ENCODE data around the gene DPH3.

DPH3 gene

DNA sequence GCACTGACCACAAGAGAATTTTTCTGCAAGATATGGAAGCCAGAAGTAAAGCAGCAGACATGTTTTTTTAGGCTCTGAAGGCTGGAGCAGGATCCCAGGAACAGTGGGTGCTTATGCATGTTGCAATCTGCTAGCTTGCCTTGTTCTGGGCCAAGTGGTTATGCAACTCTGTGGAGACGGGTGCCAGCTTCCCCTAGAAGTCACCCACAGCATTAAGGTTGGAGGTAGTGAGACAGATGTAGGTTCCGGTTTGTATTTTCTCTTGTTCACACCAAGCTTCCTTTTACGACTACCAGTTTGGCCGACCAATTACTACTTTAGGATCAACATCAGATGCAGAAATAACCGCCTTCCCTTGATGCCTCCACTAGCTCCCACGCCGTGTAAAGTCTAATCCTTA, 11.1 kb downstream of the DPH3 start:
- DNase-seq = no peak

DNA sequence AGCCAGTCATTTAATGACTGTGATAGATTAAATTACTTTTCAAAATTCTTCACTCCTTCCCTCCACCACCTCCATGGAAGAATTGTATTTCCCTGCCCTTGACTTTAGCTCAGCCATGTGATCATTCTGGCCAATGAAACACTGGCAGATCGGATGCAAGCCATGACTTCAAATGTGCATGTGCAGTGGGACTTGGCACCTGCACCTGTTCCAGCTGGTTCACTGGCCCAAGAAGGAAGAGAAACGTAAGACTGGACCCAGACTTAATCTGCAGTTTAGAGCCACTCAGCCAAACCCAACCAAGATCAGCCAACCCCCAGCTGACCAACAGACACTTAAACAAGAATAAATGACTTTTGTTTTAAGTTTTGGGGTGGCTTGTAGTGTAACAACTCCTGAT, 11.8 kb downstream of the DPH3 start:
- DNase-seq = no peak

DNA sequence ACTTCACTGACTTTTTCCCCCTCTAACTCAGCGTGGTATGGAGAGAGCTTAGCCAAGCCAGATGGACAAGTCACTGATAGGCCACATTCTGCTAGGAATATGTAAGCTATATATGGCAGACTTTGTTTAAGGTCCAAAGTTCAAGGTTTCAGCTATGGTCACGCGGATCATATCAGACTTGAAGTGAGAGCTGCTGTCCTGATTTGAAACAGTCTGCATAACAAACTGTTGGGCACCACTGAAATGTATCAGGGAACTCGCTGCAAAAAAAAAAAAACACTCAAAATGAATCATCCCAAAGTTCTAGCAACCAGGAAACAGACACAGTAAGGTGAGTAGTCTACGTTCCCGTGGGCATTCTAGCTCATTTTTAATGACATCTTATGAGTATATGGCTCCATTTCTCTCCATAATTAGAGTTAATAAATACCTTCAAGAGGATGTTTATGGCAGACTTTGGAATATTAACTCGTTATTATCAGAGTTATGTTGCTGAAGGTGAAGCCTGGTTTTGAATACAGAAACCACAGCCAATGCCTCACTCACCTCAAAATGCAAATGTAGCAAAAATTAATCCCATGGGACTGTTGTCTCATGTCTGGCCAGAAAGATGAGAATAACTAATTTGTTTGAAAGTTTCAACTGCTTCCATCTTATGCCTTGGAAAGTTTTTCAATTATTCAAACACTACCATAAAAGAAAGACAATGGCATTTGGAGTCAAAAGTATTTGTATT, 12.3 kb downstream of the DPH3 start:
- DNase-seq = no peak

DNA sequence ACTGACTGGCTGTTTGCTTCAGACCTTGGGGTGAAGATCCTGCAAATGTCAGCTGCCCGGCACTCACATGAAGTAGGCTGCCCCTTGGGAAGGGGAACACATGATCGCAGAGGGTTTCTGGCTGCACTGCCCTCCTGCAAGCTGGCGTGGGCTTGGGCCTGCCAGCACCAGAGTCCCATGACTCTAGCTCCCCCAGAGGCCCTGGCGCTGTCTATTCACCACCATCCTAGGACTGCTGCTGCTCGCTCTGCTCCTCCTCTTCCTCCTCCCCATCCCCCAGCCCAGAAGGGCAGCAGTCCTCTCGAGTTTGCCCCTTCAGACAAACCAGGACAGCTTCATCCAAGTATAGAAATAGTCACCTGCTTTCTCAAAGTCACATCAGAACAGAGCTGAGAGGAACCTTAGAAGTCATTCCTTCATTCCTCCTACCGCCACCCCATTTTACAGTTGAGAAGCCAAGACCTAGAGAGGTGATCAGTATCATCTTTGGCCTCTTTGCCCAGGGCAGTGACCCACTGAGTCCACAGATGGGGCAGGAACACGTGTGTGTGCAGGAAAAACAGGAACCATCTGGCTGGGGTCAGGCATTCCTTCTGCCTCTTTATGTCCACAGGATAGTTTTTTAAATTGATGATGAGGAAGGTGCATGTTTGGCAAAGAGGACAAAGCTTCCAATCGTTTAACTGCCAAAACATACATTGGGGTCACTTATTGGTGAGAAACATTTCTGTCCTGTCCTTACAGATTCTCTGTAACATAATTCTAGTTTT, 13.2 kb downstream of the DPH3 start:
- no peak for DNase-seq

DNA sequence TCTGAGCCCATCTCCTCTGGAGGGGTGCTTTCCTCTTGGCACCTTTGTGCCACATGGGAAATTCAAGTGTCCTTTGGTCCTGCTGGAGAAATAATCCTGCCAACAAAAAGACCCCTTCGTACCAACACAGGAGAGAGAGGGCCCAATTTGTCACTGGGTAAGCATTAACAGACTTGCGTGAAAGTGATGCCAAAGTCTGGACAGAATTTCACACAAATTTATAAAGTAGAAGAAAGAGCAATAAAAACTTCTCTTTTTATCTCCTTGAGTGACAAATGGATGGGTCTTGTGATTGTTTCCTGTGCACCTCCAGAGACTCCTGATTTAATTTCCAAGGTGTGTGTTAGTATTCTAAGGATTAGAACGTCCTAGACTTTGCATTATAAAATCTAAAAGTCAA, 14.9 kb downstream of the DPH3 start:
- DNase-seq = no peak

DNA sequence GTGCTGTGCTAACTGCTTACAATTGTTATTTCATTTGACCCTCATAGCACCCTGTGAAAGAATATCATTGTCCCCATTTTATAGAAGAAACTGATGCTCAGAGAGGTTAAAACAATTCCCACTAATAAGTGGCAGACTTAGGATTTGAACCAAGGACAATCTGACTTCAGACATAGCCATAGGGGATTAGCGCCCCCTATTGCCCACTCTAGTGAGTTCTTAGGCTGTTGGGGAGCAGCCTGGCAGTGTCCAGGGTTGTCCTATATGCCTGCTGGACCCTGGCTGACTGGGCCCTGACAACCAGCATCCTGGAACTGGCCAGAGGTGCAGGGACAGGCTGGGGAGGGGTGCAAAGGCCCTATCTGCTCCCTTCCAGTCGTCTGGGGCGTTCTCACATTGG, 15.4 kb downstream of the DPH3 start:
- DNase-seq = peak; percentile 53

DNA sequence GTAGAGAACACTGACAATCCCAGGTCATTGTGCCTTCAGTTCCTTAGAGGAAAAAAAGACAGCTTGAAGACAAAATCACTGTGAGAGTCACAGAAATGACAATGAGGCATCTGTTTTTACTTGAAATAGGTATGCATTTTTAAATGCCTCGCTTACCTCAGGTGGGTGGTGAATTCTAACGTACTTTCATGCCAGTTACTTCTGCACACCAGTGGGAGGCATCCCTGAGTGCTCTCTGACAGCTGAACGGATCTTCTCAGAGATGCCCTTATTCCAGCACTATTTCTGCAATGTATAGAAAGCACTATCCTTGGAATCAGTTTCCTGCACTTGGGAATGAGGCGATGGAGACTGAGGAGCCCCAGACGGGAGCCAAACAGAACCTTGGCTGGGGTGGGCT, 16.2 kb downstream of the DPH3 start:
- no peak for DNase-seq

DNA sequence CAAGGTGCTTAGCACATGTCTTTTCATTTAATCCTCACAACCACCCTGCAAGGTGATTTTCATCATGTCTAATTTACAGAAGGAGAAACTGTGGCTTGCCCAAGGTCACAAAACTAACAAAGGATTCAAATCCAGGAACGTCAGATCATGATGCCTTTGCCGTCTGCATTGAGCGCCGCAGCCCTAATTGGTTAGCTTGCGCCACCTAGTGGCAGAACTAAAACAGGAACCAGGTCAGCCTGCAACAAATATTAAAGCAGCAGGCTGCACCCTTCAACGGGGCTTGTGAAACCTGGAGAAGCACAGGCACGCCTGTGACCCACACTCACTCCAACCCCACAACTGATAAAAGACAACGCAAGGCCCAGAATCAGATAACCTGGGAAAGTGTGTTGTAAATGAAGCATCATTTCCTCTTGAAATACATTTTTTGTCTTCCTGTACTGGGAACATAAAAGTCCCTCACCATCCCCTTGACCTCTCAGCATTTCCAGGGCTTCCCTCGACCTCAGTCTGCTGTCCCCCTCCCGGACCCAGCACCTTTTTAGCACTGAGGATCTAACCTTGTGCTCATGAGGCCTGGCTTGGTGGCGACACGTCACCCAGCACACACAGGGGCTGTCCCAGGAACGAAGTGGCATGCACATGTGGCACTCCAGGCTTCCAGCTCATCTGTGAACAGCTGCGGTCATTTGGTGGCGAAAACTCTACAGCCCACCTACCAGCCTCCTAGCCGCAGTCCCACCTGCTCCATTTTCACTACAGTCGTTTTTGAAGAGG, 17.3 kb downstream of the DPH3 start:
- peak; percentile 90 for DNase-seq

DNA sequence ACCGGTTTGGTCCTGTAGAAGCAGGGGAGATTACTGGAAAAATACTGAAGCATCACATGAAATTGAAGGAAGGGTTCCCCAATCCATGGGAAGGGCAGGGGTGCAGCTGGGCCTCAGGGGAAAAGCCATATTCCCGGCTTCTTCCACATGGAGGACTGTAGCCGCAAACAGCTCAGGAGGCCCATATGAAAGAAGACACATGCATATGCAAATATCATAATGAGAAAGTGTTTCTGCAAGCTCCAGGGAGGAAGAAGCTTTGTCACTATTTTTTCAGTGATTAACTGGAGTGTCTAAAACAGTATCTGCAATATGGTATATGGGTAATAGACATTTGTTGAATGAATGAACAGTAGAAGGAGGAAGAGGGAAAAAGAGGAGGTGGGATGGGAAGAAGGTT, 19.1 kb downstream of the DPH3 start:
- DNase-seq = no peak

DNA sequence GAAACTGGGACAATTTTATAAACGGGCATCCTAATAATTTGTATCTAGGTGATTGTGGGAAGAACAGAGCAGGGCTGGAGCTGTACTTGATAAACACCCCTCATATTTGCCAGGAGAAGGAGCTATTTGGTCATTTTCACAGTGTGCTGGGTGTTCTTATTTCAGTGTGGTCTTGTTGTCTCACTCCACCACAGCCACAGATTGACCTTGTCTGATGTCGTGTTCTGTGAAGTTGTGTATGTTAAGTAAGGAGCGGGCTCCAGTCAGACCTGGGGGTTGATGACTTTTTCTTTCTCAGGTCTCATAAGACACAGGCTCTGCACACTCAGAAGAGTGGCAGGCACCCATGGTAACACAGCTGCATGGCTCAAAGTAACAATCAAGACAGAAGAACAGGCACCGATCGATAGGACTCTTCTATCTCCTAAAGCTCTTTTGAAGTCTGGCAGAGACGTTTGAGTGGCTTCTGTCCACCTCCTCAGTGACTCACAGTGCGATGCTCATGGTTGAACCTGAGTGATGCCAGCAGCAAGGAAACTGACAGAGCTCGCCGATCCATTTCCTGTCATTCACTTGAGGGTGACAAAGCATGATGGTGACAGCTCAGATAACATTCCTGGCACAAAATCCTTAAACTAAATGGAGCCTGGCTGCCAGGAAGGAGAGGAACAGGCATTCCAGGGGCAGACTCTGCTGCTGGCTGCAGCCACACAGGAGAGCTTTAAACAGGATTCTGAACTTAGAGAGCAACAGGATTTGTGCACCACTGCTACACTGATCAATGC, 20.8 kb downstream of the DPH3 start:
- DNase-seq = no peak

DNA sequence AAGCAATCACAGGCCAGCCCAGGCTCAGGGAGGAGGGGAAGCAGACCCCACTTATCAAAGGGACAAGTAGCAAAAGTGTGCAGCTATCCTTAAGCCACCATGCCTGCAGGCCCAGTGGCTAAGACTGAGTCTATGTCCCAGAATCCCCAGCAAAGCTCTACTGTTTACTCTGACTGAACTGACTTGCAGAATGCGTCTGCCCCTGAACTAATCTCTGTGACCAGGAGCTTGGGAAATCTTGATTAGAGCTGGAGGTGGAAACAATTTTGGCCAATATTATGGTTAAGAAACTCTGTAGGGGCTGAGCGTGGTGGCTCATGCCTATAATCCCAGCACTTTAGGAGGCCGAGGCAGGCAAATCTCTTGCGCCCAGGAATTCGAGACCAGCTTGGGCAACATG, 22.6 kb downstream of the DPH3 start:
- DNase-seq = peak; percentile 17

DNA sequence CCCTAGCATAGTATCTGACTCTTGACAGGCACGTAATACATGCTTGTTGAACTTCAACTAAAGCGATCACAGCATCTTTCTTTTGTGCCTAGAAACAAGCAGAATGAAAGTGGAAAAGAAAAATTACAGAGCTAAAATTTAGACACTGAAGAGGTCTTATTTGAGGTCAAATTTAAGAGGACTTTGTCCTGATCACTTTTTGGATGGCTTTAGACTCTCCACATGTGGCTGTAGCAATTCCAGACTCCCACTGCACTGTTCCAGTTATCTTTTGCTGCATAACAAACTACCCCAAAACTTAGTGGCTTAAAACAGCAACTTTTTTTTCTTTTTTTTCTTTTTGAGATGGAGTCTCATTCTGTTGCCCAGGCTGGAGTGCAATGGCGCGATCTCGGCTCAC, 23.5 kb downstream of the DPH3 start:
- DNase-seq = no peak

DNA sequence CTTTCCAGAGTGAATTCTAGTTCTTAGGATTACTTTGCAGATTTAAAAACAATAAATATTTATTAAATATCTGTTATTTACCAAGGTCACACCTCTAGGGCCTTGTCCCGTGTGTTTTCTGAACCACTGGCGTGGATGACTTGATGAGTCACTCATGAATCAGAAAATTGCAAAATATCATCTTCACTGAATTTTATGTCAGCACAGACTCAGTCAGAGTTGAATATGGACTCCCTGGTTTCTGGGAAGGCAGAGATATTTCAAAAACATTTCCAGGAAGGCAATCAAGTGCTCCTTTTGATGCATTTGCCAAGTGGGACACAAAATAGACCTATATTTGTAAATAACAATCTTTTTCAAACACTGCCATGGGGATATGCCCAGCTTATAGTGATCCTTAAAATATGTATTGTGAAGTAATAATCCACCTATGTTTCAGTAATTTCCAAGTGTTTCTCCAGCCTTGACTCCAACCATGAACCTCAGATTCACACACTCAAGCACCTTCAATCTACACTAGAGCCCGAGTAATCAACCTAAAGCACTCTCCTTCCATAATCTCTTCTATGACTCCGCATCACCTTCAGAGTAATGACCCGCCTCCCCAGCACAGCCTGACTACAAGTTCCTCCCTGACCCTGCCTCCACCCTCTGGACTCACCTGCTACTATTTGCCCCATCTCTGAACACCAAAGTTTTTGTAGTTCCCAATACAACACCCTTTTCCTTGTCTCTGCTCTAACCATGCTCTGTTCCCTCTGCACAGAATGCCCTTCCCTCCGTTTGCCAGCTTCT, 24.3 kb downstream of the DPH3 start:
- peak; percentile 56 for DNase-seq

DNA sequence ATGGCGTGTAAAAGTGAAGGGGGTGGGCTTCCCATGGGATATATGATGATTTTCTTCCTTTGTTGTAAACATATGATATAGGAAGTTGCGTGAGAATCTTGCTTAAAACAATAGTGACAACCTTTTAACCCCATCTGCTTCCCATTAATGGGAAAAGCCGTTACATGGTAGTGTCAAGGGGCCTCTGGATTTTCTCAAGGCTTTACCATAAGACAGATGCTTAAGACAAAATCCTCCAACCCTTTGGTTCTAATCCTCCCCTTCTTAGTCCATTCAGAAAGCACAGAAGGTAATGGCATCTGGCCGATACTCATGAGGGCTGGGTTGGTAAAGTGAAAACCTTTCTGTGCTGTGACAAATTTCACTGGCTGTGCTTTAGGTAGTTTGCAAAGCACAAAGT, 25.0 kb downstream of the DPH3 start:
- DNase-seq = no peak

DNA sequence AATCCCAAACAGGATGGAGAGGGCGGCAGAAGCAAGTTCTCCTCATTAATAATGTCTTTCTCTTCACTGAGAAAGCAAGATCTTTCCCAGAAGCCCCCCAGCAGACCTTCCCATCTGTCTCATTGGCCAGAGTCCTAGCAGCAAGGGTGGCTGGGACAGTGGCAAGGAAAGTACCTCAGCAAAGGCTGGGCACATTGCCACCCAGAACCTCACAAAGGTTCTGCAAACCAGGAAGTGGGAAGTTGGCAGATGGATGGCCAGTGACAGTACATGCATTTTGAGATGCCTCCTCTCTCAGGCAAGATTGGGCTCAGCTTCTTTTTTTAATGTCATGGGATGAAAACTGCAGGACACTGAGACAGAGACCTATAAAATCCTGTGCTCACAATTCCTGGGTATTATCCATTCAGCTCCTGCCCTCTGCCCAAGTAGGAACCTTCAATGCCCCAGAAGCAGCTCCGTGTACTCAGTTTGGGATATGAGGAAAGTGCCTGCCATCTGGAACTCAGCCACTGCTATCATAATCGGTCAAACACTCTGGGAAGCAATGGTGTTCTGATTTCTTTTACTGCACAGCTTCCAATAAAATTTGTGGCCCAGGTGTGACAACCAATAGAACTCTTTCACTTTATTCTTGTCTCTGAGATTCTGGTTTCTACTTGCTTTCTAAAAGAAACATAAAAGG, 25.5 kb downstream of the DPH3 start:
- DNase-seq = no peak

DNA sequence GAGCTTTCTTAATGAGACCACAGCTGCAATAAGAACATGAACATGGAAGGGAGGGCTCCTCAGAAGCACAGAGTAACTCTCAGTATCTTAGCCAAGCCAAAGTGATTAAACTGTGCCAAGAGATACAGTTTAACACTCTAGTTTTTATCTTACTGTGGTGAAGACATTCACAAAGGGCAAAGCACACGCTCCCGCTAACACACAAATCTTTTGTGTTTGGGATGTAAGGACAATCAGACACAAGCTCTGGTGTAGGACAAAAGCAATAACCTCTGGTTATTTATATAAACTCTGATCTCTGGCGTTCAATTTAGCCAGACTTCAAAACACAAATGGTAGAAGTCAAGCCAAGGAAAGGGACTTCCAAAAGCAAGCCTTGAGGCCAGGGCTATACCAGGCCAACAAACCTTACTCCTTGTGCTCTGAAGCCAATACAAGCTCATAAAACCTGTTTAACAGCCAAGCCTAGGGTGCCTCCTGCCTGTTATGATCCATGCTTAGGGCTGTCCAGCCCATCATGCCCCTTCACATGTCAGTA, 27.8 kb downstream of the DPH3 start:
- DNase-seq = no peak

DNA sequence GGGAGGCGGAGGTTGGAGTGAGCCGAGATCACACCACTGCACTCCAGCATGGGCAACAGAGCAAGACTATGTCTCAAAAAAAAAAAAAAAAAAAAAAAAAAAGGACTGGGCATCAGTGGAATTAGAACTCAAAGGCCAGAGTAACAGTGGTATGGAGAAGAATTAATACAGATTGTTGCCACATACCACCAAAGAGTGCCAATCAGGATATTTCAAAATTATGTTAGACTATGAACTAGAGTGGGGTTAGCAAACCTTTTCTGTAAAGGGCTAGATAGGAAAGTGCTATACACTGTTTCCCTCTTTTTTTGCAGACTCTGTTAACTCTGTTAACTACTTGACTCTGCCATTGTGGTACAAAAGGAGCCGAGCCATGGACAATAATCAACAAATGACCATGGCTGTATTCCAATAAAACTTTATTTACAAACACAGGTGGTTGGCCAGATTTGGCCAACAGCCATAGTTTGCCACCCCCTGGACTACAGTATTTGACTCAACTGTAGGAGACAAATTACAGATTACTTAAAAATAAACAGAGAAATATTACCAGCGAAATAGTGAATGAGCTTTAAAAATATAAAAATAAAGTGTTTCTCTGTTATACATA, 28.6 kb downstream of the DPH3 start:
- no peak for DNase-seq

DNA sequence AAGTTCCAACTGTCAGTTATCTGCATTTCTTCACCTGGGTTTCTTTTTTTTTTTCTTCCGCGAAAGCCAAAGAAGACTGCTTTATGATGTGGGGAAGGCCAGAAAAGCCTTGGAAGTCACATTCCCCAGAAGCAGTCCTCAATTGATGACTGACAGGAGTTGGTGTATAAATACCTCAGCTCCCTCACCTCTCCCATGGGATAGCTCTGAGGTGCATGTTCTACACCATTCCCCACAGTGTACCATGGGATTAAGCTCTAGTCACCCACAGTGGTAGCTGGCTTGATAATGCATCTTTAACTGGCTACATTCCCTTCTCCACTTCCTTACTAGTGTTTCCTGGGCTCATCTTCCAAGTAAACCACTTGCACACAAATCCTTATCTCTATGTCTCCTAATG, 30.5 kb downstream of the DPH3 start:
- DNase-seq = no peak

DNA sequence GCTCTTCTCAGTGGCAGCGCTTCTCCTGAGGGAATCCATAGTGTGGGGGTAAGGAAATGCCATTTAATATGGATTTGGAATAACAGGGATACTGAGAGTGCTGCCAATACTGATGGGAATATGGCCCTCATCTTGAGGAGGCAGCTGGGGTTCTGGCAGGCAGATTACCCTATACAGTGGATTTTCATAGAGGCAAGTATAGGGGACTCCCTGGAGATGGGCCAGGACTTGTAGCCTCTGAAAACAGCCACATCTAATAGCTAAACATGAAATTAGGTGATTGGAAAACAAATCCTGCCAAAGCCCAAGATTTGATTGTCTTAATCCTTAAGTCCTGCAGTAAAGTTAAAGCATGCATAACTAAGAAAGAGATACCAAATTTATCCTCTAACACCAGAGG, 30.9 kb downstream of the DPH3 start:
- no peak for DNase-seq

DNA sequence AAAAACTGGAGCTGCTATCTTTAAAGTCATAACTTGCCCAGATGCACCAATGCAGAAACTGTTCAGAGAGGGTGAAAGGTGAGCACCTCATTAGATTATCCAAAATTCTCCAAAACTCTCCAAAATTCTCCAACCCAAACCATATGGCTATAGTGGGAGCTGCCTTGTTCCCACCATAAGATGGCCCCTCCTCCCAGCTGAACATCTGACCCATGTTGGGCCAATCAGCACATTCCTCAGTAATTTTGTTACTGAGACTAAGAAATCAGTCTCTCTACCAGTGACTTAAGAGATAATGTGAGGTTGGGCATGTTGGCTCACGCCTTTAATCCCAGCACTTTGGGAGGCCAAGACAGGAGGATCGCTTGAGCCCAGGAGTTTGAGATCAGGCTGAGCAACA, 32.8 kb downstream of the DPH3 start:
- DNase-seq = no peak

DNA sequence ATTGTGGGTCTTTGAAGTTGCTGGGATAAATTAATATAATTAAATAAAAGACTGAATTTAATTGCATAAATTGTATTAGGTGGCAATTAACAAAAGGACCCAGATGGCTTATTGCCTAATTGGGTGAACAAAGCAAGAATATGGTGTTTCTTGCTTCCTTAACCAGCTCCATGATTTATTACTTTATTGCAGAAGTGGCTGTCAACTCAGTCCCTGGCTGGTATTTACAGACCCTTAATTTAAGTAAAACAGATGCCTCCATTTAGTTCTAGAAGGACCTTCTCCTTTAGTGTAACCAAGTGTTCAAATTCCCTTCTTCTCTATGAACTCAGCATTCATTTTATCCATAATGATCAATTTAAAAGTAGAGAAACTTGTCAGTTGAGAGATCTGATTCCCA, 35.1 kb downstream of the DPH3 start:
- no peak for DNase-seq
